ENCODE results near the gene STK35. TPM values are rescaled to one million over a fixed set of nuclear protein-coding genes. Genes with fewer than 3 reads are reported as not detected.

Gene STK35
- total and polyA plus RNA-seq, 2 of the 8 experiments (the other 6 are each of a cell fraction or from before 2014, with no cell fraction given): 24.9 to 45.0 TPM

DNA sequence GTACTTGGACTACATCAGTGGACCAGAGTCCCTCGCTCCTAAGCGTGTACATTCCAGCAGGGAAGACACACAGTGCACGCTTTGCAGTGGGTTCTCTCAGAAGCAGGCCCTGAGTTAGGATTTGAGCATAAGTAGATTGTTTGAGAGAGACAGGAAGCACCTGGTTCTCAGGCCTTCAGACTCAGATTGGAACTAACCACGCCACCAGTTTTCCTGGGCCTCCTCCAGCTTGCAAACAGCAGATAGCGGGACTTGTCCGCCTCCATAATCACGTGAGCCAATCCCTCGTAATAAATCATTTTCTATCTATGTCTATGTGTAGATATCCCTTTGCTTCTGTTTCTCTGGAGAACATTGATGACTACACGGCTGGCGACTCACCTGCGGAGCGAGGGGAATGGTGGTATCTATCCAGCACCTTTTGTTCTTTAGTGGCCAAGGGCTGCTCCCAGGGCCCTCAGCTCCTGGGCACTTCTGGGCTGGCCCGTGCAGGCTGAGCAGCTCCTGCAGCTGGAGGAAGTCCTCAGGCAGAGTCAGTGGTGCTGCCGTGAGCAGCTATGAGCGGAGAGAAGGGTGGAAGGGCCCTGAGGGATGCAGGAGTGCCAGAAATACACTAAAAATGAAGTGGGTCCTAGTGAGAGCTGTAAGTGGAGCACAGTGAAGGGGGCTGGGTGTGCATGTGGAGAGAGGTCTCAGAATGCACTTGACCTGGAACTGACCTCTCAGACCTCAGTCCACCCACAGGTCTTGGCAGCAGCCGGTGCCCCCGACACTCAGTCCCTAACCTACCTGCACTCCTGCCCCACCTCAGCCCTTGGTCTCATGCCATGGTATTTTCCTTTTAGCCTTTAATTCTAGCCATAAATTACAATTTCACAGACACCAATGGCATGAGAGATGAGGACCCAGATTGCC lies 76.9 kb downstream of the STK35 start:
- H3K4me3 ChIP-seq (ENCODE audit: extremely low read depth in 1 of 4, insufficient read depth in 2 of 4, low read depth in 3 of 4, low read length in 4 of 4): no peak overlapping the region
- CTCF ChIA-PET (ENCODE audit: partially characterized antibody): interaction anchor here (0.5 to 2.8 kb wide), 4 partner anchors 11 to 1221 kb away, joined by 3 to 9 read pairs (median 4); no protein-coding TSS in a partner anchor
- no peak overlapping the region for H3K56ac ChIP-seq (replicated peaks; ENCODE audit: insufficient read length, low read depth, low read length)
- no peaks in the 10 kb centered on the region for H3K9me3 ChIP-seq (ENCODE audit: insufficient read depth in 2 of 2, low read depth in 1 of 2, low read length in 1 of 2)
- H3K4ac ChIP-seq (replicated peaks; ENCODE audit: insufficient read length, low read depth, low read length): no peak overlapping the region
- TF ChIP-seq NANOG (IDR thresholded peaks at IDR 0.05; ENCODE audit: insufficient read depth, low read depth, low read length, poor library complexity, severe bottlenecking) (no peak), POU5F1 (IDR thresholded peaks at IDR 0.05; ENCODE audit: low read depth, low read length) (no peak), SIN3A (conservative IDR thresholded peaks at IDR 0.05 in 1 of 2, IDR thresholded peaks at IDR 0.05 in 1 of 2; ENCODE audit: low read depth in 1 of 2, low read length in 2 of 2) (no peak), ATF3 (IDR thresholded peaks at IDR 0.05; ENCODE audit: insufficient read depth, low read depth, low read length) (no peak), SP1 (IDR thresholded peaks at IDR 0.05; ENCODE audit: low read depth, low read length) (no peak), SIRT6 (IDR thresholded peaks at IDR 0.05; ENCODE audit: low read length) (no peak), RFX5 (IDR thresholded peaks at IDR 0.05; ENCODE audit: borderline replicate concordance, low read depth, low read length) (no peak)
- TF ChIP-seq, protein P1, sequence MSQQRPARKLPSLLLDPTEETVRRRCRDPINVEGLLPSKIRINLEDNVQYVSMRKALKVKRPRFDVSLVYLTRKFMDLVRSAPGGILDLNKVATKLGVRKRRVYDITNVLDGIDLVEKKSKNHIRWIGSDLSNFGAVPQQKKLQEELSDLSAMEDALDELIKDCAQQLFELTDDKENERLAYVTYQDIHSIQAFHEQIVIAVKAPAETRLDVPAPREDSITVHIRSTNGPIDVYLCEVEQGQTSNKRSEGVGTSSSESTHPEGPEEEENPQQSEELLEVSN (IDR thresholded peaks at IDR 0.05): no peak
- H3K4me1 ChIP-seq (replicated peaks in 1 of 4; ENCODE audit: control insufficient read depth in 3 of 4, insufficient read depth in 4 of 4, low read length in 3 of 4): no peaks in the 10 kb centered on the region
- H2BK15ac ChIP-seq (ENCODE audit: low read length): no peak overlapping the region
- no peaks in the 10 kb centered on the region for H3K23me2 ChIP-seq (ENCODE audit: low read depth, low read length)
- no peaks in the 10 kb centered on the region for H4K20me1 ChIP-seq (replicated peaks in 1 of 2; ENCODE audit: control insufficient read depth in 1 of 2, insufficient read depth in 2 of 2, low read length in 2 of 2)
- H3K14ac ChIP-seq (ENCODE audit: insufficient read length): no peak overlapping the region
- no peaks in the 10 kb centered on the region for H3K79me1 ChIP-seq (ENCODE audit: low read depth, low read length)
- H2BK12ac ChIP-seq (ENCODE audit: low read depth, low read length): no peak overlapping the region
- H4K5ac ChIP-seq (ENCODE audit: insufficient read length, low read depth, low read length): no peak overlapping the region
- 91% methylated on average over 17 of the region's 17 CpGs; no CpG with 5 or more reads in 1 of the 2 experiments for WGBS, 2 experiments (ENCODE audit: extremely low coverage in 1 of 2, insufficient coverage in 1 of 2, insufficient read length in 1 of 2, insufficient replicate concordance in 2 of 2, low coverage in 1 of 2, low lambda C conversion rate in 2 of 2, missing lambda C conversion rate in 1 of 2)
- no peak overlapping the region for H2AFZ ChIP-seq (ENCODE audit: low read length)
- POLR2A ChIA-PET (ENCODE audit: partially characterized antibody): no interaction called here
- no peak overlapping the region for H2AK5ac ChIP-seq (ENCODE audit: low read depth, low read length)
- H3K27ac ChIP-seq (ENCODE audit: low read depth, low read length): no peak overlapping the region
- no peak overlapping the region for H3K4me2 ChIP-seq (ENCODE audit: insufficient read depth in 1 of 2, low read depth in 2 of 2, low read length in 2 of 2)
- H2BK5ac ChIP-seq (ENCODE audit: low read depth, low read length): no peak overlapping the region
- H2BK120ac ChIP-seq (replicated peaks; ENCODE audit: low read depth, low read length): no peak overlapping the region
- H3K27me3 ChIP-seq (replicated peaks in 1 of 4; ENCODE audit: control insufficient read depth in 3 of 4, extremely low read depth in 1 of 4, insufficient read depth in 3 of 4, low read length in 3 of 4): no peaks in the 10 kb centered on the region; a peak in 1 of 7 replicates
- no peak overlapping the region for H3K23ac ChIP-seq (ENCODE audit: insufficient read length)
- H3K79me2 ChIP-seq (ENCODE audit: control insufficient read depth in 1 of 2, insufficient read depth in 2 of 2, low read length in 2 of 2): no peaks in the 10 kb centered on the region
- H2BK20ac ChIP-seq (ENCODE audit: low read length): no peak overlapping the region
- H4K8ac ChIP-seq (ENCODE audit: extremely low read depth, insufficient read depth, low read length): peak overlapping the region; percentile 35
- FAIRE-seq (no peak), DNase-seq (ENCODE audit: low read depth in 1 of 2, low spot score in 2 of 2) (no peak)
- H4K91ac ChIP-seq (replicated peaks; ENCODE audit: insufficient read length, low read length): no peak overlapping the region
- no peak overlapping the region for H3K9ac ChIP-seq (replicated peaks in 1 of 4; ENCODE audit: extremely low read depth in 1 of 4, low read depth in 3 of 4, low read length in 3 of 4)
- no peak overlapping the region for H3K18ac ChIP-seq (ENCODE audit: extremely low read depth, low read length)
- H3K36me3 ChIP-seq (ENCODE audit: control insufficient read depth in 2 of 4, insufficient read depth in 4 of 4, low read length in 3 of 4): no peaks in the 10 kb centered on the region
